Measurements from ENCODE around the gene TPH2.

TPH2 gene

GRCh38 chr12:71955970-71956369, 17.3 kb downstream of the TPH2 start:
- no peak overlapping the region for H3K4me3 ChIP-seq (ENCODE audit: low read length in 2 of 2)
- H3K9ac ChIP-seq (ENCODE audit: low read depth in 1 of 2, low read length in 2 of 2), result no peak overlapping the region
- H3K27me3 ChIP-seq (ENCODE audit: control insufficient read depth in 2 of 2, insufficient read depth in 2 of 2, low read length in 2 of 2), result no peaks in the 10 kb centered on the region
- H3K4me1 ChIP-seq (ENCODE audit: control insufficient read depth in 2 of 2, insufficient read depth in 2 of 2, low read length in 2 of 2), result no peaks in the 10 kb centered on the region
- H3K9me3 ChIP-seq (ENCODE audit: control insufficient read depth in 2 of 2, low read length in 2 of 2), result no peaks in the 10 kb centered on the region
- no peaks in the 10 kb centered on the region for H3K36me3 ChIP-seq (ENCODE audit: control insufficient read depth in 2 of 2, insufficient read depth in 2 of 2, low read length in 2 of 2)
- no peak overlapping the region for H3K27ac ChIP-seq (ENCODE audit: low read depth in 2 of 2, low read length in 2 of 2)

GRCh38 chr12:71958056-71958455, 19.4 kb downstream of the TPH2 start:
- Histone ChIP-seq H3K27me3 (ENCODE audit: control insufficient read depth in 2 of 2, insufficient read depth in 2 of 2, low read length in 2 of 2) (no peaks in the 10 kb centered on the region), H3K9me3 (ENCODE audit: control insufficient read depth in 2 of 2, low read length in 2 of 2) (no peaks in the 10 kb centered on the region), H3K36me3 (ENCODE audit: control insufficient read depth in 2 of 2, insufficient read depth in 2 of 2, low read length in 2 of 2) (no peaks in the 10 kb centered on the region), H3K4me1 (ENCODE audit: control insufficient read depth in 2 of 2, insufficient read depth in 2 of 2, low read length in 2 of 2) (no peaks in the 10 kb centered on the region), H3K27ac (ENCODE audit: low read depth in 2 of 2, low read length in 2 of 2) (no peak overlapping the region), H3K4me3 (ENCODE audit: low read length in 2 of 2) (no peak overlapping the region), H3K9ac (ENCODE audit: low read depth in 1 of 2, low read length in 2 of 2) (no peak overlapping the region)

- no peak overlapping the region for H3K9ac ChIP-seq (ENCODE audit: low read depth in 1 of 2, low read length in 2 of 2)
- no peak overlapping the region for H3K27ac ChIP-seq (ENCODE audit: low read depth in 2 of 2, low read length in 2 of 2)
- H3K27me3 ChIP-seq (ENCODE audit: control insufficient read depth in 2 of 2, insufficient read depth in 2 of 2, low read length in 2 of 2), result no peaks in the 10 kb centered on the region
- no peaks in the 10 kb centered on the region for H3K4me1 ChIP-seq (ENCODE audit: control insufficient read depth in 2 of 2, insufficient read depth in 2 of 2, low read length in 2 of 2)
- no peak overlapping the region for H3K4me3 ChIP-seq (ENCODE audit: low read length in 2 of 2)
- no peaks in the 10 kb centered on the region for H3K9me3 ChIP-seq (ENCODE audit: control insufficient read depth in 2 of 2, low read length in 2 of 2)
- no peaks in the 10 kb centered on the region for H3K36me3 ChIP-seq (ENCODE audit: control insufficient read depth in 2 of 2, insufficient read depth in 2 of 2, low read length in 2 of 2)
Measured at GRCh38 chr12:71958457-71958856, 19.8 kb downstream of the TPH2 start.

- H3K36me3 ChIP-seq (ENCODE audit: control insufficient read depth in 2 of 2, insufficient read depth in 2 of 2, low read length in 2 of 2), result no peaks in the 10 kb centered on the region
- no peaks in the 10 kb centered on the region for H3K27me3 ChIP-seq (ENCODE audit: control insufficient read depth in 2 of 2, insufficient read depth in 2 of 2, low read length in 2 of 2)
- no peaks in the 10 kb centered on the region for H3K9me3 ChIP-seq (ENCODE audit: control insufficient read depth in 2 of 2, low read length in 2 of 2)
- no peaks in the 10 kb centered on the region for H3K4me1 ChIP-seq (ENCODE audit: control insufficient read depth in 2 of 2, insufficient read depth in 2 of 2, low read length in 2 of 2)
- H3K27ac ChIP-seq (ENCODE audit: low read depth in 2 of 2, low read length in 2 of 2), result no peak overlapping the region
- H3K9ac ChIP-seq (ENCODE audit: low read depth in 1 of 2, low read length in 2 of 2), result no peak overlapping the region
- no peak overlapping the region for H3K4me3 ChIP-seq (ENCODE audit: low read length in 2 of 2)
Measured at GRCh38 chr12:71958993-71959578, 20.4 kb downstream of the TPH2 start.

- H3K4me1 ChIP-seq (ENCODE audit: control insufficient read depth in 2 of 2, insufficient read depth in 2 of 2, low read length in 2 of 2), result no peaks in the 10 kb centered on the region
- no peak overlapping the region for H3K4me3 ChIP-seq (ENCODE audit: low read length in 2 of 2)
- H3K9ac ChIP-seq (ENCODE audit: low read depth in 1 of 2, low read length in 2 of 2), result no peak overlapping the region
- peaks cover 0 to 1% of the 10 kb centered on the region in 2 donors for H3K27me3 ChIP-seq (ENCODE audit: control insufficient read depth in 2 of 2, insufficient read depth in 2 of 2, low read length in 2 of 2)
- no peak overlapping the region for H3K27ac ChIP-seq (ENCODE audit: low read depth in 2 of 2, low read length in 2 of 2)
- H3K9me3 ChIP-seq (ENCODE audit: control insufficient read depth in 2 of 2, low read length in 2 of 2), result no peaks in the 10 kb centered on the region
- H3K36me3 ChIP-seq (ENCODE audit: control insufficient read depth in 2 of 2, insufficient read depth in 2 of 2, low read length in 2 of 2), result no peaks in the 10 kb centered on the region
Measured at GRCh38 chr12:71967211-71967610, 28.6 kb downstream of the TPH2 start.

- Histone ChIP-seq H3K36me3 (ENCODE audit: control insufficient read depth in 2 of 2, insufficient read depth in 2 of 2, low read length in 2 of 2) (no peaks in the 10 kb centered on the region), H3K27ac (ENCODE audit: low read depth in 2 of 2, low read length in 2 of 2) (no peak overlapping the region), H3K4me1 (ENCODE audit: control insufficient read depth in 2 of 2, insufficient read depth in 2 of 2, low read length in 2 of 2) (no peaks in the 10 kb centered on the region), H3K4me3 (ENCODE audit: low read length in 2 of 2) (no peak overlapping the region), H3K9ac (ENCODE audit: low read depth in 1 of 2, low read length in 2 of 2) (no peak overlapping the region), H3K9me3 (ENCODE audit: control insufficient read depth in 2 of 2, low read length in 2 of 2) (no peaks in the 10 kb centered on the region), H3K27me3 (ENCODE audit: control insufficient read depth in 2 of 2, insufficient read depth in 2 of 2, low read length in 2 of 2) (peaks cover 0 to 1% of the 10 kb centered on the region in 2 donors)
Measured at GRCh38 chr12:71969330-71969729, 30.7 kb downstream of the TPH2 start.

- H3K27me3 ChIP-seq (ENCODE audit: control insufficient read depth in 2 of 2, insufficient read depth in 2 of 2, low read length in 2 of 2), result peaks cover 0 to 1% of the 10 kb centered on the region in 2 donors
- H3K9me3 ChIP-seq (ENCODE audit: control insufficient read depth in 2 of 2, low read length in 2 of 2), result no peaks in the 10 kb centered on the region
- H3K4me3 ChIP-seq (ENCODE audit: low read length in 2 of 2), result no peak overlapping the region
- H3K36me3 ChIP-seq (ENCODE audit: control insufficient read depth in 2 of 2, insufficient read depth in 2 of 2, low read length in 2 of 2), result no peaks in the 10 kb centered on the region
- no peak overlapping the region for H3K27ac ChIP-seq (ENCODE audit: low read depth in 2 of 2, low read length in 2 of 2)
- H3K9ac ChIP-seq (ENCODE audit: low read depth in 1 of 2, low read length in 2 of 2), result no peak overlapping the region
- H3K4me1 ChIP-seq (ENCODE audit: control insufficient read depth in 2 of 2, insufficient read depth in 2 of 2, low read length in 2 of 2), result no peaks in the 10 kb centered on the region
Measured at GRCh38 chr12:71970031-71970430, 31.4 kb downstream of the TPH2 start.

- no peak overlapping the region for H3K9ac ChIP-seq (ENCODE audit: low read depth in 1 of 2, low read length in 2 of 2)
- H3K9me3 ChIP-seq (ENCODE audit: control insufficient read depth in 2 of 2, low read length in 2 of 2), result no peaks in the 10 kb centered on the region
- H3K36me3 ChIP-seq (ENCODE audit: control insufficient read depth in 2 of 2, insufficient read depth in 2 of 2, low read length in 2 of 2), result no peaks in the 10 kb centered on the region
- H3K4me1 ChIP-seq (ENCODE audit: control insufficient read depth in 2 of 2, insufficient read depth in 2 of 2, low read length in 2 of 2), result no peaks in the 10 kb centered on the region
- no peak overlapping the region for H3K27ac ChIP-seq (ENCODE audit: low read depth in 2 of 2, low read length in 2 of 2)
- H3K4me3 ChIP-seq (ENCODE audit: low read length in 2 of 2), result no peak overlapping the region
- H3K27me3 ChIP-seq (ENCODE audit: control insufficient read depth in 2 of 2, insufficient read depth in 2 of 2, low read length in 2 of 2), result no peaks in the 10 kb centered on the region
Measured at GRCh38 chr12:71972441-71973074, 33.9 kb downstream of the TPH2 start.

GRCh38 chr12:71973687-71974086, 35.0 kb downstream of the TPH2 start:
- no peak overlapping the region for H3K4me3 ChIP-seq (ENCODE audit: low read length in 2 of 2)
- H3K9me3 ChIP-seq (ENCODE audit: control insufficient read depth in 2 of 2, low read length in 2 of 2), result no peaks in the 10 kb centered on the region
- no peak overlapping the region for H3K9ac ChIP-seq (ENCODE audit: low read depth in 1 of 2, low read length in 2 of 2)
- no peaks in the 10 kb centered on the region for H3K27me3 ChIP-seq (ENCODE audit: control insufficient read depth in 2 of 2, insufficient read depth in 2 of 2, low read length in 2 of 2)
- no peaks in the 10 kb centered on the region for H3K36me3 ChIP-seq (ENCODE audit: control insufficient read depth in 2 of 2, insufficient read depth in 2 of 2, low read length in 2 of 2)
- no peak overlapping the region for H3K27ac ChIP-seq (ENCODE audit: low read depth in 2 of 2, low read length in 2 of 2)
- H3K4me1 ChIP-seq (ENCODE audit: control insufficient read depth in 2 of 2, insufficient read depth in 2 of 2, low read length in 2 of 2), result no peaks in the 10 kb centered on the region

- H3K9ac ChIP-seq (ENCODE audit: low read depth in 1 of 2, low read length in 2 of 2), result no peak overlapping the region
- no peaks in the 10 kb centered on the region for H3K4me1 ChIP-seq (ENCODE audit: control insufficient read depth in 2 of 2, insufficient read depth in 2 of 2, low read length in 2 of 2)
- H3K27me3 ChIP-seq (ENCODE audit: control insufficient read depth in 2 of 2, insufficient read depth in 2 of 2, low read length in 2 of 2), result no peaks in the 10 kb centered on the region
Measured at GRCh38 chr12:71980538-71980937, 41.9 kb downstream of the TPH2 start.

More at GRCh38 chr12:71980538-71980937, 41.9 kb downstream of the TPH2 start:
- H3K9me3 ChIP-seq (ENCODE audit: control insufficient read depth in 2 of 2, low read length in 2 of 2), result no peaks in the 10 kb centered on the region
- H3K4me3 ChIP-seq (ENCODE audit: low read length in 2 of 2), result no peak overlapping the region
- H3K27ac ChIP-seq (ENCODE audit: low read depth in 2 of 2, low read length in 2 of 2), result no peak overlapping the region
- no peaks in the 10 kb centered on the region for H3K36me3 ChIP-seq (ENCODE audit: control insufficient read depth in 2 of 2, insufficient read depth in 2 of 2, low read length in 2 of 2)
